HEK293T (cell line): ENCODE measurements around the gene MAPKAPK5.

Experiments used
- CTCF ChIA-PET: fragments of 350-600 bp; formaldehyde crosslinking; extraction: SDS; loops from one replicate; lab custom pipeline; 2021; ENCODE audit warnings: antibody characterized with exemption, inconsistent platforms; lab: Yijun Ruan, JAX
- POLR2A ChIA-PET: fragments of 350-600 bp; formaldehyde crosslinking; extraction: SDS; loops from one replicate; lab custom pipeline; 2020; ENCODE audit warnings: antibody characterized with exemption, inconsistent platforms; lab: Yijun Ruan, JAX
- DNase-seq: peaks from one replicate; pipeline ENCODE4 v3.0.0; 2012; ENCODE audit warnings: mixed read lengths; ENCODE audit errors: extremely low spot score
- ARNT ChIP-seq: fragments of 450-650 bp; IDR thresholded peaks from 2 replicates; pipeline ENCODE4 v1.6.1; 2017; ENCODE audit warnings: mild to moderate bottlenecking
- BHLHE40 ChIP-seq: fragments of 450-650 bp; IDR thresholded peaks from 2 replicates; pipeline ENCODE4 v1.6.1; 2016; ENCODE audit warnings: mild to moderate bottlenecking, moderate library complexity, borderline replicate concordance
- CTBP1 ChIP-seq: fragments of 450-650 bp; IDR thresholded peaks from 2 replicates; pipeline ENCODE4 v1.6.1; 2016; ENCODE audit warnings: borderline replicate concordance
- ELF4 ChIP-seq: fragments of 450-650 bp; IDR thresholded peaks from 2 replicates; pipeline ENCODE4 v1.6.1; 2017; ENCODE audit warnings: antibody characterized with exemption
- FOXA1 ChIP-seq: fragments of 450-650 bp; IDR thresholded peaks from 2 replicates; pipeline ENCODE4 v1.6.1; 2016; ENCODE audit warnings: mild to moderate bottlenecking
- FOXK2 ChIP-seq: fragments of 450-650 bp; IDR thresholded peaks from 2 replicates; pipeline ENCODE4 v1.6.1; 2016; ENCODE audit warnings: mild to moderate bottlenecking
- FOXM1 ChIP-seq: fragments of 450-650 bp; IDR thresholded peaks from 2 replicates; pipeline ENCODE4 v1.6.1; 2017; ENCODE audit warnings: mild to moderate bottlenecking, borderline replicate concordance
- HDGF ChIP-seq: fragments of 450-650 bp; IDR thresholded peaks from 2 replicates; pipeline ENCODE4 v1.6.1; 2017; ENCODE audit warnings: antibody characterized with exemption, borderline replicate concordance
- L3MBTL2 ChIP-seq: fragments of 450-650 bp; conservative IDR thresholded peaks from 2 replicates; pipeline ENCODE4 v1.6.1; 2016; ENCODE audit warnings: mild to moderate bottlenecking
- LEF1 ChIP-seq: fragments of 450-650 bp; IDR thresholded peaks from 2 replicates; pipeline ENCODE4 v1.6.1; 2017; ENCODE audit warnings: mild to moderate bottlenecking, borderline replicate concordance
- NFRKB ChIP-seq: fragments of 450-650 bp; IDR thresholded peaks from 2 replicates; pipeline ENCODE4 v1.6.1; 2016; ENCODE audit warnings: mild to moderate bottlenecking, moderate library complexity
- SP1 ChIP-seq: fragments of 450-650 bp; IDR thresholded peaks from 2 replicates; pipeline ENCODE4 v1.6.1; 2017
- SUZ12 ChIP-seq: fragments of 450-650 bp; IDR thresholded peaks from 2 replicates; pipeline ENCODE4 v1.6.1; 2016; ENCODE audit warnings: mild to moderate bottlenecking
- TARDBP ChIP-seq: fragments of 450-650 bp; IDR thresholded peaks from 2 replicates; pipeline ENCODE4 v1.6.1; 2016
- ZNF384 ChIP-seq: fragments of 450-650 bp; IDR thresholded peaks from 2 replicates; pipeline ENCODE4 v1.6.1; 2016
- TF ChIP-seq, protein P1 (sequence below): fragments of 450-650 bp; IDR thresholded peaks from 2 replicates; pipeline ENCODE4 v1.6.1; 2016

The MAPKAPK5 gene, protein sequence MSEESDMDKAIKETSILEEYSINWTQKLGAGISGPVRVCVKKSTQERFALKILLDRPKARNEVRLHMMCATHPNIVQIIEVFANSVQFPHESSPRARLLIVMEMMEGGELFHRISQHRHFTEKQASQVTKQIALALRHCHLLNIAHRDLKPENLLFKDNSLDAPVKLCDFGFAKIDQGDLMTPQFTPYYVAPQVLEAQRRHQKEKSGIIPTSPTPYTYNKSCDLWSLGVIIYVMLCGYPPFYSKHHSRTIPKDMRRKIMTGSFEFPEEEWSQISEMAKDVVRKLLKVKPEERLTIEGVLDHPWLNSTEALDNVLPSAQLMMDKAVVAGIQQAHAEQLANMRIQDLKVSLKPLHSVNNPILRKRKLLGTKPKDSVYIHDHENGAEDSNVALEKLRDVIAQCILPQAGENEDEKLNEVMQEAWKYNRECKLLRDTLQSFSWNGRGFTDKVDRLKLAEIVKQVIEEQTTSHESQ

DNA sequence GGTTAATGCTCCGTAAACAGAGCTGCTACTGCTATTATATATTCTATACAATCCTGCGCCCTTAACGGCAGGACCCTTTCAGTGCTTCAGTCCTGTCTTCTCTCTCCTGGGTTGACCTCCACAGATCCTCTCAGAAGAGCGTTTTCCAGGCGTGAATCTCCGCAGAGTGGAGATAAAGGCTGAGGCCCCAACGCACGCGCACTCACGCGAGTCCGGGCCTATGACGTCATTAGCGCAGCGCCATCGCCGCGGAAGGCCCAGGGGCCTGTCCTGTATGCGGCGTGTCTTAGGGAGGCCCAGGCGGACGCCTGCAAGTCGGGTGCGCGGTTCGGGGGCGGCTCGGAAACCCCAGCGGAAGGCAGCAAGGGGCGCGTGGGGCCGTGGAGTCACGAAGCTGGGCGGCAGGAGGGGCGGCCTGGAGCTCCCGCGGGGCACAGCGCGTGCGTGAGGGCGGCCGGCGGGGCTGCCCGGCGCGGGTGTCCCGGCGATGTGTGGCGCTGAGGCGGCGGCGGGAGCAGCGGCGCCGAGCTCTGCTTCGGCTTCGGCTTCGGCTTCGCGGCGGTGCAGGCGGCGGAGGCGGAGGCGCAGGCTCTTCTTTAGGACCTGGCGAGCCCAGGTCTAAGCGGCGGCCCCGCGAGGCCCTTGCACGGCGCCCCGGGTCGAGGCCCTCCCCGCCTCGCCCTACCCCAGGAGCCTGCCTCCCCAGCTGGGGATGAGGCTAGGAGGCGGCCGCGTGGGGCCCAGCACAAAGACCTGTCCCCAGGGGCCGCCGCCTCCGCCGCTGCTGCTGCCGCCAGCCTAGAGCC, at the start of gene MAPKAPK5:
Gene MAPKAPK5, plus strand, starts transcription at position 479 of the 806 bp plus-strand sequence. CDS start 506 bp downstream, outside the sequence.
- peak; percentile 95 for DNase-seq
- ChIA-PET POLR2A (interaction anchor here (0.7 to 1.8 kb wide), 7 partner anchors 10 to 285 kb away, joined by 3 to 7 read pairs (median 3); no protein-coding TSS in a partner anchor), CTCF (interaction anchor here (0.6 kb wide), 1 partner anchor 445 kb away, joined by 3 read pairs; no protein-coding TSS in a partner anchor)
- TF ChIP-seq CTBP1 = no peak
- TF ChIP-seq ELF4 = peak; percentile 60
- TF ChIP-seq FOXM1 = 0 out of 2 replicates have a peak, but pooled peaks have one; percentile 69
- no peak for TF ChIP-seq FOXA1
- TF ChIP-seq ZNF384 = no peak
- no peak for TF ChIP-seq NFRKB
- peak; percentile 47; the same call in 1 of the 2 replicates for TF ChIP-seq L3MBTL2
- TF ChIP-seq SP1 = no peak
- no peak for TF ChIP-seq SUZ12
- no peak for TF ChIP-seq FOXK2
- TF ChIP-seq, protein P1, sequence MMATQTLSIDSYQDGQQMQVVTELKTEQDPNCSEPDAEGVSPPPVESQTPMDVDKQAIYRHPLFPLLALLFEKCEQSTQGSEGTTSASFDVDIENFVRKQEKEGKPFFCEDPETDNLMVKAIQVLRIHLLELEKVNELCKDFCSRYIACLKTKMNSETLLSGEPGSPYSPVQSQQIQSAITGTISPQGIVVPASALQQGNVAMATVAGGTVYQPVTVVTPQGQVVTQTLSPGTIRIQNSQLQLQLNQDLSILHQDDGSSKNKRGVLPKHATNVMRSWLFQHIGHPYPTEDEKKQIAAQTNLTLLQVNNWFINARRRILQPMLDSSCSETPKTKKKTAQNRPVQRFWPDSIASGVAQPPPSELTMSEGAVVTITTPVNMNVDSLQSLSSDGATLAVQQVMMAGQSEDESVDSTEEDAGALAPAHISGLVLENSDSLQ = no peak
- TF ChIP-seq TARDBP = peak; percentile 36; the same call in 1 of the 2 replicates
- 0 out of 2 replicates have a peak, but pooled peaks have one; percentile 62 for TF ChIP-seq ARNT
- TF ChIP-seq BHLHE40 = no peak
- TF ChIP-seq LEF1 = peak; percentile 85; the same call in 1 of the 2 replicates
- TF ChIP-seq HDGF = no peak

DNA sequence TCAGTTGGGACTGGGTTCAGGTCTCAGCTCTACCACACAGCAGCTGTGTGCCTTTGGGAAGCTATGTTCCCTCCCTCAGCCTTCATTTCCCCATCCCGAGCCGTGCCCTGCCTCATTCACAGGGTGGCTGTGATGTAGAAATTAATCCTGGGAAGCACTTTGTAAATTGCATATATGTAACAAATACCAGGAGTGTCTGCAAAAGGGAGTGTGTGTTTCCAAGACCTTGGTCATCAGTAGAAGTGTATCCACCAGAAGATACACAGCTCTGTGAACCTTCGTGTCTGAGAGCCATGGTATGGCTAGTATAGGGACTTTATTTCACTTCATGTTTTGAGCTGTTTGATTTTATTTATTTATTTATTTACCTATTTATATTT, 49.2 kb upstream of the MAPKAPK5 start:
- TF ChIP-seq L3MBTL2 = no peak
- no peak for TF ChIP-seq TARDBP
- TF ChIP-seq SUZ12 = no peak
- ChIA-PET POLR2A (no interaction called here), CTCF (no interaction called here)
- no peak for DNase-seq

DNA sequence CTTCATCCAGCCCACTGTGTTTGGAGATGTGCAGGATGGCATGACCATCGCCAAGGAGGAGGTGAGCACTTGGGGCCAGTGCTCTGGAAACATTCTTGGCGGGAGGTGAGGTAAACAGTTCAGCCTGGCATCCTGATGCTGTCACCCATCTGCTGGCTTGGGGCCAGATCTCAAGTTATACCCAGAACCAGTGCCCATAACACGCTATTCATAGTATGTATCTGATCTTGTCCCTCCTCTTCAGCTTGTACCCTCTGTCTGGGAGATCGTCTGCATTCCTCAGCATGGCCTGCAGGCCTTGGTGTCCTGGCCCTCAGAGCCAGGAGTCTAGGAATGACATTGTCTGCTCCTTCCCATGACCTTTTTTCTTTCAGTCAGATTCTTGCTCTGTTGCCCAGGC, 43.8 kb upstream of the MAPKAPK5 start:
- TF ChIP-seq LEF1 (no peak), BHLHE40 (no peak), NFRKB (no peak), SUZ12 (no peak), ARNT (no peak), ZNF384 (no peak), L3MBTL2 (no peak), CTBP1 (no peak), FOXM1 (no peak), FOXK2 (no peak), FOXA1 (no peak), SP1 (no peak), HDGF (no peak), TARDBP (no peak), ELF4 (no peak)
- TF ChIP-seq, protein P1 = no peak
- ChIA-PET POLR2A (no interaction called here), CTCF (no interaction called here)
- no peak for DNase-seq

DNA sequence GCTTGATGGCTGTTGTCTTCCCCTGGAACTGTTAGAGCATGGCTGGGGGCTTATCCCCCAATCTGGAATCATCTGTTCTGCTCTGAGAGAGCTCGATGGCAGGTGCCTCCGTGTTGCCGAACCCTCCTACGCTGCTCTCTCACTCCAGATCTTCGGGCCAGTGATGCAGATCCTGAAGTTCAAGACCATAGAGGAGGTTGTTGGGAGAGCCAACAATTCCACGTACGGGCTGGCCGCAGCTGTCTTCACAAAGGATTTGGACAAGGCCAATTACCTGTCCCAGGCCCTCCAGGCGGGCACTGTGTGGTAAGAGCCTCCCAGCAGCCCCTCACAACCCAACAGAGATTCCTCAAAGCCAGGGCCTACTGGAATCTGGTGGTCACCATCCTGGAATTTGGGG, 42.3 kb upstream of the MAPKAPK5 start:
- DNase-seq = no peak
- CTCF ChIA-PET = interaction anchor here (0.8 to 1.2 kb wide), 2 partner anchors 13 to 124 kb away, joined by 3 to 4 read pairs; no protein-coding TSS in a partner anchor
- TF ChIP-seq, protein P1 = no peak
- TF ChIP-seq LEF1 (no peak), TARDBP (no peak), L3MBTL2 (no peak), FOXK2 (no peak), ZNF384 (no peak), BHLHE40 (no peak), SP1 (no peak), ELF4 (no peak), SUZ12 (no peak)
- POLR2A ChIA-PET = no interaction called here

DNA sequence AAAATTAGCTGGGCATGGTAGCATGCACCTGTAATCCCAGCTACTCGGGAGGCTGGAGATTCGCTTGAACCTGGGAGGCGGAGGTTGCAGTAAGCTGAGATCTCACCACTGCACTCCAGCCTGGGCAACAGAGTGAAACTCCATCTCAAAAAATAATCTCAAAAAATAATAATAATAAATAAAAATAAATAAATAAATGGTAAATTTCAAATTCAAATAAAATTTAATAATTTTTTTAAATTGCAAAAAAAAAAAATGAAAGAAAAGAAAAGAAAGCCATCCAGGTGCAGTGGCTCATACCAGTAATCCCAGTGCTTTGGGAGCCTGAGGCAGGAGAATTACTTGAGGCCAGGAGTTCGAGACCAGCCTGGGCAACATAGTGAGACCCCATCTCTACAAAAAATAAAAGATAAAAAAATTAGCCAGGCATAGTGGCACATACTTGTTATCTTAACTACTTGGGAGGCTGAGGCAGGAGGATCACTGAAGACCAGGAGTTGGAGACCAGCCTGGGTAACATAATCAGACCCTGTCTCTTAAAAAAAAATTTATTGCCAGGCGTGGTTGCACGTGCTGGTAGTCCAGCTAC, 38.9 kb upstream of the MAPKAPK5 start:
- POLR2A ChIA-PET = no interaction called here
- CTCF ChIA-PET = no interaction called here
- TF ChIP-seq BHLHE40 (no peak), ARNT (no peak), HDGF (no peak), ELF4 (no peak), FOXK2 (no peak)
- DNase-seq = no peak
